IMR-90 (cell line): ENCODE data around the gene KRTAP5-6. TPM values are rescaled to one million over a fixed set of nuclear protein-coding genes. Genes with fewer than 3 reads are reported as not detected.

Experiments
- ATAC-seq: fragments of 200-7000 bp; cut with Tn5 transposase; 2 replicates; pipeline ENCODE4 v1.9.1; 2020; ENCODE audit warnings: low read depth, mild to moderate bottlenecking, moderate library complexity
- BruUV-seq: library from RNA; stranded (reverse); fragments of 400-500 nt; replicated peaks from 2 replicates; lab custom pipeline; 2021; lab: Mats Ljungman, UMichigan
- CTCF ChIA-PET: fragments of 300-600 bp; formaldehyde crosslinking; extraction: SDS; loops from one replicate; lab custom pipeline; 2021; ENCODE audit warnings: antibody characterized with exemption; lab: Yijun Ruan, JAX
- POLR2A ChIA-PET: fragments of 300-600 bp; sonication (Branson Sonifier 250); formaldehyde crosslinking; loops from one replicate; lab custom pipeline; 2022; ENCODE audit warnings: antibody characterized with exemption; ENCODE audit not compliant: unreplicated experiment; lab: Charles Lee
- DNase-seq: peaks from one replicate; pipeline ENCODE4 v3.0.0; 2013
- H2AFZ ChIP-seq: replicated peaks from 2 replicates; pipeline ENCODE3; 2013; ENCODE audit warnings: low read length, mild to moderate bottlenecking; ENCODE audit not compliant: poor library complexity
- H2AK5ac ChIP-seq: 2 replicates; pipeline ENCODE4 v1.6.1; 2013; ENCODE audit warnings: low read depth, low read length, inconsistent platforms
- H2AK9ac ChIP-seq: replicated peaks from 2 replicates; pipeline ENCODE3; 2013; ENCODE audit warnings: mild to moderate bottlenecking, low read depth, low read length, moderate library complexity; ENCODE audit not compliant: poor library complexity
- H2BK120ac ChIP-seq: 2 replicates; pipeline ENCODE4 v1.6.1; 2013; ENCODE audit warnings: low read depth, low read length, inconsistent platforms
- H2BK15ac ChIP-seq: 3 replicates; pipeline ENCODE4 v1.6.1; 2013; ENCODE audit warnings: low read depth, low read length, inconsistent platforms
- H2BK20ac ChIP-seq: 2 replicates; pipeline ENCODE4 v1.6.1; 2013; ENCODE audit warnings: low read depth, mild to moderate bottlenecking, inconsistent platforms, low read length, moderate library complexity
- H2BK5ac ChIP-seq: 2 replicates; pipeline ENCODE4 v1.6.1; 2013; ENCODE audit warnings: mild to moderate bottlenecking, low read depth, low read length, inconsistent platforms; ENCODE audit not compliant: poor library complexity, severe bottlenecking
- H3K14ac ChIP-seq: replicated peaks from 2 replicates; pipeline ENCODE4 v1.6.1; 2013; ENCODE audit warnings: low read depth, low read length, inconsistent platforms
- H3K18ac ChIP-seq: 2 replicates; pipeline ENCODE4 v1.6.1; 2013; ENCODE audit warnings: low read depth, low read length, control low read depth
- H3K23ac ChIP-seq: 2 replicates; pipeline ENCODE4 v1.6.1; 2013; ENCODE audit warnings: low read depth, low read length, inconsistent platforms
- H3K27ac ChIP-seq: 2 replicates; pipeline ENCODE4 v1.5.1; 2013; ENCODE audit warnings: mild to moderate bottlenecking, control low read depth, low read length; ENCODE audit not compliant: insufficient read depth
- H3K27me3 ChIP-seq: 2 replicates; pipeline ENCODE4 v1.6.1; 2013; ENCODE audit warnings: low read length; ENCODE audit not compliant: control insufficient read depth, insufficient read depth
- H3K36me3 ChIP-seq: 2 replicates; pipeline ENCODE4 v1.6.1; 2013; ENCODE audit warnings: low read length, mixed read lengths; ENCODE audit not compliant: control insufficient read depth, insufficient read depth
- H3K4ac ChIP-seq: 2 replicates; pipeline ENCODE4 v1.6.1; 2013; ENCODE audit warnings: low read depth, low read length, inconsistent platforms
- H3K4me1 ChIP-seq: 2 replicates; pipeline ENCODE4 v1.6.1; 2013; ENCODE audit warnings: low read length, mixed read lengths; ENCODE audit not compliant: control insufficient read depth, insufficient read depth
- H3K4me2 ChIP-seq: 2 replicates; pipeline ENCODE4 v1.6.1; 2013; ENCODE audit warnings: low read depth, mild to moderate bottlenecking, control low read depth, low read length, moderate library complexity
- H3K4me3 ChIP-seq: 2 replicates; pipeline ENCODE4 v1.5.1; 2013; ENCODE audit warnings: low read depth, mild to moderate bottlenecking, control low read depth, low read length, moderate library complexity; ENCODE audit not compliant: insufficient read depth
- H3K56ac ChIP-seq: 2 replicates; pipeline ENCODE4 v1.6.1; 2013; ENCODE audit warnings: low read length, inconsistent platforms; ENCODE audit not compliant: insufficient read depth; ENCODE audit errors: extremely low read depth
- H3K79me1 ChIP-seq, 2 experiments: 2 replicates each; pipeline ENCODE4 v1.6.1; 2013; ENCODE audit warnings: low read length in 2 of 2, inconsistent platforms in 1 of 2, low read depth in 1 of 2
- H3K9ac ChIP-seq: 2 replicates; pipeline ENCODE4 v1.6.1; 2013; ENCODE audit warnings: low read depth, low read length, control low read depth
- H3K9me1 ChIP-seq: 2 replicates; pipeline ENCODE4 v1.6.1; 2013; ENCODE audit warnings: low read length, inconsistent platforms; ENCODE audit not compliant: insufficient read depth
- H3K9me3 ChIP-seq: 2 replicates; pipeline ENCODE4 v1.6.1; 2013; ENCODE audit warnings: low read length; ENCODE audit not compliant: control insufficient read depth, insufficient read depth
- H4K20me1 ChIP-seq: 2 replicates; pipeline ENCODE4 v1.6.1; 2013; ENCODE audit warnings: low read length, inconsistent platforms; ENCODE audit not compliant: insufficient read depth
- H4K5ac ChIP-seq: 2 replicates; pipeline ENCODE4 v1.6.1; 2013; ENCODE audit warnings: mild to moderate bottlenecking, low read depth, low read length, control low read depth
- H4K8ac ChIP-seq, 2 experiments: 2 replicates each; pipeline ENCODE4 v1.6.1; 2013; ENCODE audit warnings: low read depth in 2 of 2, low read length in 2 of 2, control low read depth in 1 of 2, inconsistent platforms in 1 of 2
- H4K91ac ChIP-seq: 2 replicates; pipeline ENCODE4 v1.6.1; 2013; ENCODE audit warnings: low read depth, low read length, inconsistent platforms; ENCODE audit not compliant: insufficient read depth
- BHLHE40 ChIP-seq: fragments of 150-350 bp; IDR thresholded peaks from 2 replicates; pipeline ENCODE4 v1.6.1; 2016; ENCODE audit warnings: mild to moderate bottlenecking, low read depth, low read length
- CEBPB ChIP-seq: IDR thresholded peaks from 2 replicates; pipeline ENCODE4 v1.6.1; 2012; ENCODE audit warnings: low read depth, low read length, improper control_type of control experiment
- CHD1 ChIP-seq: IDR thresholded peaks from 2 replicates; pipeline ENCODE4 v1.6.1; 2012; ENCODE audit warnings: low read depth, low read length, improper control_type of control experiment
- FOS ChIP-seq: fragments of 150-350 bp; IDR thresholded peaks from 2 replicates; pipeline ENCODE4 v1.6.1; 2016; ENCODE audit warnings: low read depth, low read length
- MAFK ChIP-seq: IDR thresholded peaks from 2 replicates; pipeline ENCODE4 v1.6.1; 2012; ENCODE audit warnings: low read depth, low read length, improper control_type of control experiment
- MXI1 ChIP-seq: IDR thresholded peaks from 2 replicates; pipeline ENCODE4 v1.6.1; 2012; ENCODE audit warnings: low read depth, mild to moderate bottlenecking, low read length, moderate library complexity, borderline replicate concordance
- NFE2L2 ChIP-seq: fragments of 150-350 bp; IDR thresholded peaks from 2 replicates; pipeline ENCODE4 v1.6.1; 2016; ENCODE audit warnings: low read depth, mild to moderate bottlenecking, low read length
- POLR2A ChIP-seq: IDR thresholded peaks from 2 replicates; pipeline ENCODE4 v1.6.1; 2012; ENCODE audit warnings: mild to moderate bottlenecking, low read depth, low read length
- RAD21 ChIP-seq: IDR thresholded peaks from 2 replicates; pipeline ENCODE4 v1.6.1; 2012; ENCODE audit warnings: low read length, improper control_type of control experiment
- RCOR1 ChIP-seq: IDR thresholded peaks from 2 replicates; pipeline ENCODE4 v1.6.1; 2012; ENCODE audit warnings: mild to moderate bottlenecking, low read length, improper control_type of control experiment; ENCODE audit not compliant: insufficient replicate concordance
- RFX5 ChIP-seq: IDR thresholded peaks from 2 replicates; pipeline ENCODE4 v1.8.0; 2012; ENCODE audit warnings: low read depth, mild to moderate bottlenecking, low read length, moderate library complexity
- SMC3 ChIP-seq: fragments of 150-350 bp; IDR thresholded peaks from 2 replicates; pipeline ENCODE4 v1.6.1; 2016; ENCODE audit warnings: low read depth, mild to moderate bottlenecking, antibody characterized with exemption, low read length, moderate library complexity
- WGBS, 2 experiments: methylation state at CpG; one replicate each; pipeline versions ENCODE4 v1.1.5 to v1.1.7; 2013; ENCODE audit warnings: missing lambda C conversion rate in 2 of 2; ENCODE audit not compliant: insufficient read length in 1 of 2; ENCODE audit errors: extremely low coverage in 2 of 2; 5-methylcytosine and 5-hydroxymethylcytosine counted together
- dilution Hi-C: fragments of 300-500 bp; cut with HindIII; formaldehyde crosslinking; loops from one replicate; pipeline ENCODE4 v1.14.3; 2018; ENCODE audit warnings: low sequenced_read_pairs; ENCODE audit not compliant: unreplicated experiment
- in situ Hi-C: fragments of 300-500 bp; cut with MboI; formaldehyde crosslinking; loops from 3 replicates; pipeline ENCODE4 v1.14.3; 2019; ENCODE audit warnings: low sequenced_read_pairs, inconsistent platforms, mixed read lengths
- intact Hi-C: fragments of 100-400 bp; cut with micrococcal nuclease; formaldehyde crosslinking; loops from 2 replicates; pipeline ENCODE4 v1.10.0; 2022
- polyA plus RNA-seq, 3 experiments: library from polyadenylated mRNA; depleted of rRNA; stranded (reverse); fragments of >200 nt; gene quantifications; 2 replicates each; pipeline ENCODE4 v1.2.3, GENCODE V29; 2012; ENCODE audit warnings: low replicate concordance in 1 of 3
- total RNA-seq: library from RNA; depleted of rRNA; stranded (reverse); fragments of >200 nt; gene quantifications from 2 replicates; pipeline ENCODE4 v1.2.3, GENCODE V29; 2012
- TF ChIP-seq, protein P1 (sequence below): conservative IDR thresholded peaks from 2 replicates; pipeline ENCODE4 v1.5.1; 2012; ENCODE audit warnings: mild to moderate bottlenecking, low read depth, low read length, improper control_type of control experiment
- TF ChIP-seq, protein P2 (sequence below): fragments of 150-350 bp; IDR thresholded peaks from 2 replicates; pipeline ENCODE4 v1.6.1; 2016; ENCODE audit warnings: low read depth, mild to moderate bottlenecking, low read length, moderate library complexity, borderline replicate concordance
- TF ChIP-seq, protein P3 (sequence below): fragments of 150-350 bp; IDR thresholded peaks from 2 replicates; pipeline ENCODE4 v1.6.1; 2017; ENCODE audit warnings: mild to moderate bottlenecking, antibody characterized with exemption, low read length, low read depth

Gene KRTAP5-6
- total and polyA plus RNA-seq, 2 of the 4 experiments (the other 2 are of a cell fraction): not detected

DNA sequence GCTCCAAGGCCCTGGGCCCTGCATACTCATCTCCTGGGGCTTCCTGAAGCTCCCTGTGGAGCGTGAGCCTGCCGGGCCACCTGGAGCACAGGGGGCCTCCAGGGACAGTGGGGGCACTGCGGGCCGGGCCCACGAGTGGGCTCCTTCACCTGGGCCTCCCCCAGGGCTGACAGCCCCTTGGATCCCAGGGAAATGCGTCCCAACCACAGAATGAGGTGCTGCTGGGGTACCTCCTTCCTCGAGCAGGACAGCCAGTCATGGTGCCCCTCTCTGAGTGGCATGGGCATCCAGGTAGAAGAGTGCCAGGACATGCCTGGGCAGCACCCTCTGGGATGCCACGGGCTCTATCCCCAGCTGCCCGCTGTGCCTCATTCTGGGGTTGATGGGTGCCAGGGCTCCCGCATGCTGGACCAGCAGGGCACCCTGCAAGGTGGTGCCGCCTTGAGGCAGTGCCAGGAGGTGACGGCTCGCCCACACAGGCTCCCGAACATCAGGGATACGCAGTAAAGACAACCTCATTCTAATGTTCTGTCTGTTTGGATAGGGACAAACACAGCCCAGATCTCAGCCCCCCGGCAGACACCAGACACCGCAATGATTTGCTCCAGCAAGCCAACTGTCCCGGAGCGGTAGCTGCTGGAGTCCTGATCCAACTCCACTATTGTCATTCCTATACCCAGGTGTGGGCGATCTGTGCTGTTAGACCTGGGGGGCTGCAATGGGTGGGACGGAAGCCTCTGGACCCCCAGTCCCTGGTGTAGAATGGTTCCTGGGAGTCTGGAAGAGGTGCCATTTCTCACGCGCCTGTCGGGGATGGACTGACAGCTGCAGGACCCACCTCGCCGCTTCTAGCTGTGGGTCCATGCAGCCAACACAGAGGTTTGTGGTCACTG lies 41.6 kb upstream of the KRTAP5-6 start:
- H3K4me1 ChIP-seq: no peaks in the 10 kb centered on the region; the same call in 1 of the 2 replicates
- no peaks in the 10 kb centered on the region for H3K9me1 ChIP-seq
- no peak overlapping the region for H4K8ac ChIP-seq
- no peak overlapping the region for H4K91ac ChIP-seq
- no peak overlapping the region for H3K4me3 ChIP-seq
- ATAC-seq (no peak), DNase-seq (no peak)
- no peaks in the 10 kb centered on the region for H3K9me3 ChIP-seq
- H4K20me1 ChIP-seq: no peaks in the 10 kb centered on the region
- H3K79me1 ChIP-seq: no peaks in the 10 kb centered on the region
- no peak overlapping the region for H2BK20ac ChIP-seq
- no peaks in the 10 kb centered on the region for H3K36me3 ChIP-seq
- H3K9ac ChIP-seq: no peak overlapping the region
- peak overlapping the region; percentile 65 for H2AK9ac ChIP-seq
- no peak overlapping the region for H3K18ac ChIP-seq
- dilution Hi-C loops (no loop called here), intact Hi-C loops (no loop called here), in situ Hi-C loops (no loop called here)
- no peak overlapping the region for H3K14ac ChIP-seq
- peak overlapping the region; percentile 56 for H2AFZ ChIP-seq
- H3K23ac ChIP-seq: no peak overlapping the region
- no peak overlapping the region for H3K56ac ChIP-seq
- H2BK120ac ChIP-seq: no peak overlapping the region
- H2BK5ac ChIP-seq: no peak overlapping the region
- no peak overlapping the region for H3K27ac ChIP-seq
- CTCF ChIA-PET: interaction anchor here (3.0 kb wide), 1 partner anchor 347 kb away, joined by 16 read pairs; no protein-coding TSS in a partner anchor
- BruUV-seq: no TSS peak
- no peak overlapping the region for H3K4ac ChIP-seq
- POLR2A ChIA-PET: no interaction called here
- no peak overlapping the region for H4K5ac ChIP-seq
- 73% methylated on average over 12 of the region's 26 CpGs; no CpG with 5 or more reads in 1 of the 2 experiments for WGBS, 2 experiments
- no peak overlapping the region for H3K4me2 ChIP-seq
- H2AK5ac ChIP-seq: no peak overlapping the region
- no peak overlapping the region for H2BK15ac ChIP-seq
- peaks cover 58% of the 10 kb centered on the region for H3K27me3 ChIP-seq
- TF ChIP-seq, protein P1, sequence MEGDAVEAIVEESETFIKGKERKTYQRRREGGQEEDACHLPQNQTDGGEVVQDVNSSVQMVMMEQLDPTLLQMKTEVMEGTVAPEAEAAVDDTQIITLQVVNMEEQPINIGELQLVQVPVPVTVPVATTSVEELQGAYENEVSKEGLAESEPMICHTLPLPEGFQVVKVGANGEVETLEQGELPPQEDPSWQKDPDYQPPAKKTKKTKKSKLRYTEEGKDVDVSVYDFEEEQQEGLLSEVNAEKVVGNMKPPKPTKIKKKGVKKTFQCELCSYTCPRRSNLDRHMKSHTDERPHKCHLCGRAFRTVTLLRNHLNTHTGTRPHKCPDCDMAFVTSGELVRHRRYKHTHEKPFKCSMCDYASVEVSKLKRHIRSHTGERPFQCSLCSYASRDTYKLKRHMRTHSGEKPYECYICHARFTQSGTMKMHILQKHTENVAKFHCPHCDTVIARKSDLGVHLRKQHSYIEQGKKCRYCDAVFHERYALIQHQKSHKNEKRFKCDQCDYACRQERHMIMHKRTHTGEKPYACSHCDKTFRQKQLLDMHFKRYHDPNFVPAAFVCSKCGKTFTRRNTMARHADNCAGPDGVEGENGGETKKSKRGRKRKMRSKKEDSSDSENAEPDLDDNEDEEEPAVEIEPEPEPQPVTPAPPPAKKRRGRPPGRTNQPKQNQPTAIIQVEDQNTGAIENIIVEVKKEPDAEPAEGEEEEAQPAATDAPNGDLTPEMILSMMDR: no peak
- no peak for TF ChIP-seq BHLHE40
- TF ChIP-seq RAD21: no peak
- TF ChIP-seq POLR2A: no peak
- no peak for TF ChIP-seq RCOR1
- TF ChIP-seq, protein P2, sequence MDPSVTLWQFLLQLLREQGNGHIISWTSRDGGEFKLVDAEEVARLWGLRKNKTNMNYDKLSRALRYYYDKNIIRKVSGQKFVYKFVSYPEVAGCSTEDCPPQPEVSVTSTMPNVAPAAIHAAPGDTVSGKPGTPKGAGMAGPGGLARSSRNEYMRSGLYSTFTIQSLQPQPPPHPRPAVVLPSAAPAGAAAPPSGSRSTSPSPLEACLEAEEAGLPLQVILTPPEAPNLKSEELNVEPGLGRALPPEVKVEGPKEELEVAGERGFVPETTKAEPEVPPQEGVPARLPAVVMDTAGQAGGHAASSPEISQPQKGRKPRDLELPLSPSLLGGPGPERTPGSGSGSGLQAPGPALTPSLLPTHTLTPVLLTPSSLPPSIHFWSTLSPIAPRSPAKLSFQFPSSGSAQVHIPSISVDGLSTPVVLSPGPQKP: no peak
- TF ChIP-seq, protein P3, sequence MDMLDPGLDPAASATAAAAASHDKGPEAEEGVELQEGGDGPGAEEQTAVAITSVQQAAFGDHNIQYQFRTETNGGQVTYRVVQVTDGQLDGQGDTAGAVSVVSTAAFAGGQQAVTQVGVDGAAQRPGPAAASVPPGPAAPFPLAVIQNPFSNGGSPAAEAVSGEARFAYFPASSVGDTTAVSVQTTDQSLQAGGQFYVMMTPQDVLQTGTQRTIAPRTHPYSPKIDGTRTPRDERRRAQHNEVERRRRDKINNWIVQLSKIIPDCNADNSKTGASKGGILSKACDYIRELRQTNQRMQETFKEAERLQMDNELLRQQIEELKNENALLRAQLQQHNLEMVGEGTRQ: no peak
- TF ChIP-seq MAFK: no peak
- no peak for TF ChIP-seq CHD1
- TF ChIP-seq RFX5: no peak
- no peak for TF ChIP-seq CEBPB
- no peak for TF ChIP-seq MXI1
- no peak for TF ChIP-seq NFE2L2
- no peak for TF ChIP-seq SMC3
- no peak for TF ChIP-seq FOS
